SK-N-SH treated with all-trans-retinoic acid at 6 μM for 48 hours (cell line): Measurements from ENCODE around the gene TNXB.

Experiments
- BACH2 ChIP-seq: fragments of 250-450 bp; sonication (Bioruptor Pico); IDR thresholded peaks from 2 replicates; pipeline ENCODE4 v1.9.0; 2021; ENCODE audit warnings: mild to moderate bottlenecking, borderline replicate concordance
- GLIS3 ChIP-seq: fragments of 250-450 bp; sonication (Bioruptor Pico); IDR thresholded peaks from 2 replicates; pipeline ENCODE4 v1.5.0; 2020; ENCODE audit warnings: mild to moderate bottlenecking, moderate library complexity
- RARB ChIP-seq: fragments of 250-450 bp; sonication (Bioruptor Pico); IDR thresholded peaks from 2 replicates; pipeline ENCODE4 v1.8.0; 2021; ENCODE audit warnings: mild to moderate bottlenecking, moderate library complexity
- SNAI2 ChIP-seq: fragments of 250-450 bp; sonication (Bioruptor Pico); IDR thresholded peaks from 2 replicates; pipeline ENCODE4 v1.5.0; 2020; ENCODE audit warnings: mild to moderate bottlenecking, moderate library complexity
- TCF4 ChIP-seq: fragments of 250-450 bp; sonication (Bioruptor Pico); IDR thresholded peaks from 2 replicates; pipeline ENCODE4 v1.8.0; 2021; ENCODE audit warnings: mild to moderate bottlenecking, moderate library complexity, borderline replicate concordance
- TOX ChIP-seq: fragments of 250-450 bp; sonication (Bioruptor Pico); IDR thresholded peaks from 2 replicates; pipeline ENCODE4 v1.8.0; 2021; ENCODE audit warnings: mild to moderate bottlenecking, moderate library complexity, borderline replicate concordance
- ZFP3 ChIP-seq: fragments of 250-450 bp; sonication (Bioruptor Pico); IDR thresholded peaks from 2 replicates; pipeline ENCODE4 v1.5.0; 2020; ENCODE audit warnings: mild to moderate bottlenecking, moderate library complexity
- ZFP30 ChIP-seq: fragments of 450-650 bp; formaldehyde crosslinking; IDR thresholded peaks from 2 replicates; pipeline ENCODE4 v1.5.0; 2022; ENCODE audit warnings: mild to moderate bottlenecking, moderate library complexity
- TF ChIP-seq, protein P1 (sequence below): fragments of 250-450 bp; sonication (Bioruptor Pico); IDR thresholded peaks from 2 replicates; pipeline ENCODE4 v1.8.0; 2020; ENCODE audit warnings: mild to moderate bottlenecking, moderate library complexity, borderline replicate concordance

- TF ChIP-seq TCF4, result no peak
- no peak for TF ChIP-seq ZFP30
- TF ChIP-seq BACH2, result no peak
- TF ChIP-seq, protein P1, sequence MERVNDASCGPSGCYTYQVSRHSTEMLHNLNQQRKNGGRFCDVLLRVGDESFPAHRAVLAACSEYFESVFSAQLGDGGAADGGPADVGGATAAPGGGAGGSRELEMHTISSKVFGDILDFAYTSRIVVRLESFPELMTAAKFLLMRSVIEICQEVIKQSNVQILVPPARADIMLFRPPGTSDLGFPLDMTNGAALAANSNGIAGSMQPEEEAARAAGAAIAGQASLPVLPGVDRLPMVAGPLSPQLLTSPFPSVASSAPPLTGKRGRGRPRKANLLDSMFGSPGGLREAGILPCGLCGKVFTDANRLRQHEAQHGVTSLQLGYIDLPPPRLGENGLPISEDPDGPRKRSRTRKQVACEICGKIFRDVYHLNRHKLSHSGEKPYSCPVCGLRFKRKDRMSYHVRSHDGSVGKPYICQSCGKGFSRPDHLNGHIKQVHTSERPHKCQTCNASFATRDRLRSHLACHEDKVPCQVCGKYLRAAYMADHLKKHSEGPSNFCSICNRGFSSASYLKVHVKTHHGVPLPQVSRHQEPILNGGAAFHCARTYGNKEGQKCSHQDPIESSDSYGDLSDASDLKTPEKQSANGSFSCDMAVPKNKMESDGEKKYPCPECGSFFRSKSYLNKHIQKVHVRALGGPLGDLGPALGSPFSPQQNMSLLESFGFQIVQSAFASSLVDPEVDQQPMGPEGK (CRISPR knock-in tag), result no peak
- TF ChIP-seq TOX (CRISPR knock-in tag), result no peak
- TF ChIP-seq GLIS3 (CRISPR knock-in tag), result no peak
- no peak for TF ChIP-seq SNAI2 (CRISPR knock-in tag)
- TF ChIP-seq ZFP3 (CRISPR knock-in tag), result no peak
- TF ChIP-seq RARB (CRISPR knock-in tag), result no peak
Observed at GRCh38 chr6:32123681-32124080, 14.5 kb upstream of the TNXB start.
